Testis (tissue), 2 donors: ENCODE results near the gene RNF40.

ENCODE experiments used
- POLR2A ChIP-seq: fragments of 450-650 bp; IDR thresholded peaks from one replicate; pipeline ENCODE4 v1.6.1; 2017; ENCODE audit warnings: antibody characterized with exemption, mild to moderate bottlenecking, moderate library complexity
- TF ChIP-seq, protein P1 (sequence below), 3 experiments: fragments of 450-650 bp in 2 of 3; fragments of 200-600 bp in 1 of 3; sonication (generic) in 1 of 3; IDR thresholded peaks; one replicate each; pipeline ENCODE4 v1.5.1; 2016 to 2019; ENCODE audit warnings: antibody characterized with exemption in 3 of 3, mild to moderate bottlenecking in 2 of 3, moderate library complexity in 1 of 3

GRCh38 chr16:30802936-30803335 lies 40.8 kb downstream of the RNF40 start:
- TF ChIP-seq, protein P1, sequence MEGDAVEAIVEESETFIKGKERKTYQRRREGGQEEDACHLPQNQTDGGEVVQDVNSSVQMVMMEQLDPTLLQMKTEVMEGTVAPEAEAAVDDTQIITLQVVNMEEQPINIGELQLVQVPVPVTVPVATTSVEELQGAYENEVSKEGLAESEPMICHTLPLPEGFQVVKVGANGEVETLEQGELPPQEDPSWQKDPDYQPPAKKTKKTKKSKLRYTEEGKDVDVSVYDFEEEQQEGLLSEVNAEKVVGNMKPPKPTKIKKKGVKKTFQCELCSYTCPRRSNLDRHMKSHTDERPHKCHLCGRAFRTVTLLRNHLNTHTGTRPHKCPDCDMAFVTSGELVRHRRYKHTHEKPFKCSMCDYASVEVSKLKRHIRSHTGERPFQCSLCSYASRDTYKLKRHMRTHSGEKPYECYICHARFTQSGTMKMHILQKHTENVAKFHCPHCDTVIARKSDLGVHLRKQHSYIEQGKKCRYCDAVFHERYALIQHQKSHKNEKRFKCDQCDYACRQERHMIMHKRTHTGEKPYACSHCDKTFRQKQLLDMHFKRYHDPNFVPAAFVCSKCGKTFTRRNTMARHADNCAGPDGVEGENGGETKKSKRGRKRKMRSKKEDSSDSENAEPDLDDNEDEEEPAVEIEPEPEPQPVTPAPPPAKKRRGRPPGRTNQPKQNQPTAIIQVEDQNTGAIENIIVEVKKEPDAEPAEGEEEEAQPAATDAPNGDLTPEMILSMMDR (IDR thresholded peaks at IDR 0.05) = no peak
- TF ChIP-seq POLR2A = no peak
